SK-N-SH (cell line): ENCODE measurements around the gene SLC4A8.

ENCODE experiments used
- CHD2 ChIP-seq: fragments of 150-350 bp; IDR thresholded peaks from 2 replicates; pipeline ENCODE4 v1.6.1; 2018; ENCODE audit warnings: low read length; ENCODE audit not compliant: partially characterized antibody
- GABPA ChIP-seq: IDR thresholded peaks from 2 replicates; pipeline ENCODE4 v1.4.0; 2012; ENCODE audit warnings: low read depth, mild to moderate bottlenecking
- JUND ChIP-seq: IDR thresholded peaks from 2 replicates; pipeline ENCODE4 v1.4.0; 2012
- POLR2AphosphoS5 ChIP-seq: IDR thresholded peaks from 2 replicates; pipeline ENCODE4 v1.6.1; 2012; ENCODE audit warnings: low read depth, low read length
- RFX5 ChIP-seq: IDR thresholded peaks from 2 replicates; pipeline ENCODE4 v1.6.1; 2012; ENCODE audit warnings: mild to moderate bottlenecking, improper control_type of control experiment, low read length
- SIN3A ChIP-seq: IDR thresholded peaks from 2 replicates; pipeline ENCODE4 v1.6.1; 2012; ENCODE audit warnings: low read depth, mild to moderate bottlenecking, low read length, moderate library complexity, borderline replicate concordance
- SMC3 ChIP-seq: IDR thresholded peaks from 2 replicates; pipeline ENCODE4 v1.6.1; 2012; ENCODE audit warnings: low read depth, low read length, improper control_type of control experiment
- ZBTB33 ChIP-seq: IDR thresholded peaks from 2 replicates; pipeline ENCODE4 v1.4.0; 2012; ENCODE audit warnings: low read depth, borderline replicate concordance
- TF ChIP-seq, protein P1 (sequence below): fragments of 200-600 bp; sonication (generic); IDR thresholded peaks from 2 replicates; pipeline ENCODE4 v1.6.1; 2017; ENCODE audit warnings: antibody characterized with exemption, mild to moderate bottlenecking, moderate library complexity
- TF ChIP-seq, protein P2 (sequence below): fragments of 150-350 bp; IDR thresholded peaks from 2 replicates; pipeline ENCODE4 v1.6.1; 2016; ENCODE audit warnings: mild to moderate bottlenecking, low read depth, low read length
- TF ChIP-seq, protein P3 (sequence below): IDR thresholded peaks from 2 replicates; pipeline ENCODE4 v1.6.1; 2012; ENCODE audit warnings: mild to moderate bottlenecking, low read depth, low read length, moderate library complexity
- TF ChIP-seq, protein P4 (sequence below): IDR thresholded peaks from 2 replicates; pipeline ENCODE4 v1.4.0; 2012; ENCODE audit warnings: low read depth
- TF ChIP-seq, protein P5 (sequence below): fragments of 150-350 bp; IDR thresholded peaks from 2 replicates; pipeline ENCODE4 v1.6.1; 2017; ENCODE audit warnings: antibody characterized with exemption, low read length, low read depth, borderline replicate concordance

GRCh38 chr12:51522696-51523095 lies 98.1 kb downstream of the SLC4A8 start:
- TF ChIP-seq SMC3 = no peak
- TF ChIP-seq, protein P1, sequence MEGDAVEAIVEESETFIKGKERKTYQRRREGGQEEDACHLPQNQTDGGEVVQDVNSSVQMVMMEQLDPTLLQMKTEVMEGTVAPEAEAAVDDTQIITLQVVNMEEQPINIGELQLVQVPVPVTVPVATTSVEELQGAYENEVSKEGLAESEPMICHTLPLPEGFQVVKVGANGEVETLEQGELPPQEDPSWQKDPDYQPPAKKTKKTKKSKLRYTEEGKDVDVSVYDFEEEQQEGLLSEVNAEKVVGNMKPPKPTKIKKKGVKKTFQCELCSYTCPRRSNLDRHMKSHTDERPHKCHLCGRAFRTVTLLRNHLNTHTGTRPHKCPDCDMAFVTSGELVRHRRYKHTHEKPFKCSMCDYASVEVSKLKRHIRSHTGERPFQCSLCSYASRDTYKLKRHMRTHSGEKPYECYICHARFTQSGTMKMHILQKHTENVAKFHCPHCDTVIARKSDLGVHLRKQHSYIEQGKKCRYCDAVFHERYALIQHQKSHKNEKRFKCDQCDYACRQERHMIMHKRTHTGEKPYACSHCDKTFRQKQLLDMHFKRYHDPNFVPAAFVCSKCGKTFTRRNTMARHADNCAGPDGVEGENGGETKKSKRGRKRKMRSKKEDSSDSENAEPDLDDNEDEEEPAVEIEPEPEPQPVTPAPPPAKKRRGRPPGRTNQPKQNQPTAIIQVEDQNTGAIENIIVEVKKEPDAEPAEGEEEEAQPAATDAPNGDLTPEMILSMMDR = no peak
- TF ChIP-seq CHD2 = no peak
- TF ChIP-seq, protein P2, sequence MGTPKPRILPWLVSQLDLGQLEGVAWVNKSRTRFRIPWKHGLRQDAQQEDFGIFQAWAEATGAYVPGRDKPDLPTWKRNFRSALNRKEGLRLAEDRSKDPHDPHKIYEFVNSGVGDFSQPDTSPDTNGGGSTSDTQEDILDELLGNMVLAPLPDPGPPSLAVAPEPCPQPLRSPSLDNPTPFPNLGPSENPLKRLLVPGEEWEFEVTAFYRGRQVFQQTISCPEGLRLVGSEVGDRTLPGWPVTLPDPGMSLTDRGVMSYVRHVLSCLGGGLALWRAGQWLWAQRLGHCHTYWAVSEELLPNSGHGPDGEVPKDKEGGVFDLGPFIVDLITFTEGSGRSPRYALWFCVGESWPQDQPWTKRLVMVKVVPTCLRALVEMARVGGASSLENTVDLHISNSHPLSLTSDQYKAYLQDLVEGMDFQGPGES = no peak
- no peak for TF ChIP-seq SIN3A
- TF ChIP-seq JUND = no peak
- TF ChIP-seq ZBTB33 = no peak
- TF ChIP-seq GABPA = no peak
- TF ChIP-seq, protein P3, sequence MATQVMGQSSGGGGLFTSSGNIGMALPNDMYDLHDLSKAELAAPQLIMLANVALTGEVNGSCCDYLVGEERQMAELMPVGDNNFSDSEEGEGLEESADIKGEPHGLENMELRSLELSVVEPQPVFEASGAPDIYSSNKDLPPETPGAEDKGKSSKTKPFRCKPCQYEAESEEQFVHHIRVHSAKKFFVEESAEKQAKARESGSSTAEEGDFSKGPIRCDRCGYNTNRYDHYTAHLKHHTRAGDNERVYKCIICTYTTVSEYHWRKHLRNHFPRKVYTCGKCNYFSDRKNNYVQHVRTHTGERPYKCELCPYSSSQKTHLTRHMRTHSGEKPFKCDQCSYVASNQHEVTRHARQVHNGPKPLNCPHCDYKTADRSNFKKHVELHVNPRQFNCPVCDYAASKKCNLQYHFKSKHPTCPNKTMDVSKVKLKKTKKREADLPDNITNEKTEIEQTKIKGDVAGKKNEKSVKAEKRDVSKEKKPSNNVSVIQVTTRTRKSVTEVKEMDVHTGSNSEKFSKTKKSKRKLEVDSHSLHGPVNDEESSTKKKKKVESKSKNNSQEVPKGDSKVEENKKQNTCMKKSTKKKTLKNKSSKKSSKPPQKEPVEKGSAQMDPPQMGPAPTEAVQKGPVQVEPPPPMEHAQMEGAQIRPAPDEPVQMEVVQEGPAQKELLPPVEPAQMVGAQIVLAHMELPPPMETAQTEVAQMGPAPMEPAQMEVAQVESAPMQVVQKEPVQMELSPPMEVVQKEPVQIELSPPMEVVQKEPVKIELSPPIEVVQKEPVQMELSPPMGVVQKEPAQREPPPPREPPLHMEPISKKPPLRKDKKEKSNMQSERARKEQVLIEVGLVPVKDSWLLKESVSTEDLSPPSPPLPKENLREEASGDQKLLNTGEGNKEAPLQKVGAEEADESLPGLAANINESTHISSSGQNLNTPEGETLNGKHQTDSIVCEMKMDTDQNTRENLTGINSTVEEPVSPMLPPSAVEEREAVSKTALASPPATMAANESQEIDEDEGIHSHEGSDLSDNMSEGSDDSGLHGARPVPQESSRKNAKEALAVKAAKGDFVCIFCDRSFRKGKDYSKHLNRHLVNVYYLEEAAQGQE = no peak
- TF ChIP-seq, protein P4, sequence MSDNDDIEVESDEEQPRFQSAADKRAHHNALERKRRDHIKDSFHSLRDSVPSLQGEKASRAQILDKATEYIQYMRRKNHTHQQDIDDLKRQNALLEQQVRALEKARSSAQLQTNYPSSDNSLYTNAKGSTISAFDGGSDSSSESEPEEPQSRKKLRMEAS = no peak
- no peak for TF ChIP-seq POLR2AphosphoS5
- no peak for TF ChIP-seq RFX5
- TF ChIP-seq, protein P5, sequence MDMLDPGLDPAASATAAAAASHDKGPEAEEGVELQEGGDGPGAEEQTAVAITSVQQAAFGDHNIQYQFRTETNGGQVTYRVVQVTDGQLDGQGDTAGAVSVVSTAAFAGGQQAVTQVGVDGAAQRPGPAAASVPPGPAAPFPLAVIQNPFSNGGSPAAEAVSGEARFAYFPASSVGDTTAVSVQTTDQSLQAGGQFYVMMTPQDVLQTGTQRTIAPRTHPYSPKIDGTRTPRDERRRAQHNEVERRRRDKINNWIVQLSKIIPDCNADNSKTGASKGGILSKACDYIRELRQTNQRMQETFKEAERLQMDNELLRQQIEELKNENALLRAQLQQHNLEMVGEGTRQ = no peak
